Heart left ventricle (tissue), 16 donors: ENCODE data around the gene DOK7. TPM values are rescaled to one million over a fixed set of nuclear protein-coding genes. Genes with fewer than 3 reads are reported as not detected.

Experiments
- ATAC-seq, 4 donors: fragments of 200-7000 bp; cut with Tn5 transposase; one replicate each; pipeline ENCODE4 v1.9.1; 2020 to 2022; ENCODE audit warnings: moderate library complexity in 4 of 4, mild to moderate bottlenecking in 3 of 4, moderate number of reproducible peaks in 1 of 4
- DNase-seq, 5 donors: peaks; one replicate each; pipeline ENCODE4 v3.0.0-alpha.2; 2020
- H3K27ac ChIP-seq, 12 donors: fragments of 200-600 bp; sonication (generic) in 4 of 12; one replicate each; pipeline versions ENCODE4 v1.5.0 to v1.8.0; 2016 to 2022; ENCODE audit warnings: mild to moderate bottlenecking in 2 of 12
- H3K27me3 ChIP-seq, 9 donors: fragments of 200-600 bp; sonication (generic) in 2 of 9; one replicate each; pipeline versions ENCODE4 v1.5.1 to v1.8.0; 2016 to 2022; ENCODE audit warnings: mild to moderate bottlenecking in 3 of 9
- H3K36me3 ChIP-seq, 9 donors: fragments of 200-600 bp; sonication (generic) in 2 of 9; one replicate each; pipeline versions ENCODE4 v1.5.0 to v1.8.0; 2018 to 2022; ENCODE audit warnings: mild to moderate bottlenecking in 2 of 9
- H3K4me1 ChIP-seq, 12 donors: fragments of 200-600 bp; sonication (generic) in 4 of 12; one replicate each; pipeline versions ENCODE4 v1.5.0 to v1.8.0; 2016 to 2022; ENCODE audit warnings: mild to moderate bottlenecking in 3 of 12
- H3K4me3 ChIP-seq, 12 donors: fragments of 200-600 bp; sonication (generic) in 4 of 12; one replicate each; pipeline versions ENCODE4 v1.5.0 to v1.8.0; 2017 to 2022; ENCODE audit warnings: mild to moderate bottlenecking in 9 of 12, moderate library complexity in 4 of 12
- H3K9me3 ChIP-seq, 12 donors: fragments of 200-600 bp; sonication (generic) in 4 of 12; one replicate each; pipeline versions ENCODE4 v1.5.0 to v1.8.0; 2016 to 2022; ENCODE audit warnings: mild to moderate bottlenecking in 1 of 12
- CTCF ChIP-seq, 12 donors: fragments of 200-600 bp; sonication (generic) in 4 of 12; IDR thresholded peaks; one replicate each; pipeline versions ENCODE4 v1.5.0 to v1.8.0; 2018 to 2022; ENCODE audit warnings: antibody characterized with exemption in 12 of 12, mild to moderate bottlenecking in 5 of 12
- POLR2A ChIP-seq, 2 donors: fragments of 450-650 bp; IDR thresholded peaks; one replicate each; pipeline ENCODE4 v1.6.1; 2017; ENCODE audit warnings: antibody characterized with exemption in 2 of 2, mild to moderate bottlenecking in 2 of 2, moderate library complexity in 2 of 2
- WGBS, 4 donors: extraction: QIAGEN DNeasy Blood & Tissue Kit in 2 of 4; methylation state at CpG; one replicate each; pipeline versions ENCODE4 v1.1.5 to v1.1.7; 2013 to 2018; 5-methylcytosine and 5-hydroxymethylcytosine counted together
- intact Hi-C, 10 donors: fragments of 100-400 bp; cut with DNase I; formaldehyde crosslinking; loops; one replicate each; pipeline versions ENCODE4 v1.11.1 to v1.14.2; 2022
- polyA plus RNA-seq, 2 donors: library from polyadenylated mRNA; stranded (reverse); fragments of 200-250 nt; gene quantifications; one replicate each; pipeline ENCODE4 v1.2.3, GENCODE V29; 2013
- total RNA-seq, 9 donors: library from RNA; depleted of rRNA in 2 of 9; stranded (reverse); fragments of >200 nt in 2 of 9; fragmentation: NEBNext Ultra II Directional in 3 of 9; extraction: Animal tissue kit (Norgen Biotek cat#: 25700) in 3 of 9; gene quantifications; one replicate each; pipeline versions ENCODE4 v1.1.0 to v1.2.4, GENCODE V29; 2016 to 2023
- donor health status: ischemic (EF 13 %, LVEDD 7.1; RV severe dilation, severe dysfunction).
- donor health status: healthy with polysubstance abuse.
- donor health status: DM: no; HTN: yes; CAD: no.
- donor health status: DM: no; HTN: no; CAD: no.
- donor health status: ischemic (EF 25% LVEDD 6.9; RV normal size, moderate dysfunction).
- donor health status: ischemic (EF 25% LVEDD 5.7; RV mildly dilated, moderate dysfunction).
- donor health status: healthy.
- donor health status: DM: yes; HTN: yes; CAD: no.
- donor health status: ischemic (EF 35%, LVEDD 5.7; RV mildly dilated, moderate dysfunction).
- donor health status: nonischemic (EF 11% LVEDD 7.7; RV severe dilation, severe dysfunction).
- donor health status: DM: yes; HTN: yes; CAD: no.
- donor health status: PGD.
- donor health status: ischemic (EF 29% LVEDD 5.4; RV normal size, mild dysfunction).
- donor health status: nonischemic (EF 23%, LVEDD 6.1; RV moderate dilation, normal function).

The DOK7 gene
- total and polyA plus RNA-seq, 11 donors: 27.7 to 89.5 (median 40.0) TPM

- intact Hi-C loops: no loop called here
- Histone ChIP-seq H3K27me3 (no peaks in the 10 kb centered on the region), H3K4me3 (peak overlapping the region; percentile 66 to 97 (median 86)), H3K4me1 (peaks cover 0 to 43% (median 23%) of the 10 kb centered on the region in 12 donors), H3K27ac (peak overlapping the region in 9 of 12 donors; percentile 64 to 84 (median 78)), H3K36me3 (peaks cover 0 to 18% (median 12%) of the 10 kb centered on the region in 9 donors), H3K9me3 (no peaks in the 10 kb centered on the region)
- 11 to 17% (median 14%) methylated on average over 16 to 17 of the region's 17 CpGs for WGBS, 4 donors
- DNase-seq: peak in 1 of 5 donors; percentile 21
- no peak for ATAC-seq
- TF ChIP-seq POLR2A (IDR thresholded peaks at IDR 0.05): no peak
- TF ChIP-seq CTCF (IDR thresholded peaks at IDR 0.05): no peak
Measured at GRCh38 chr4:3531318-3531878, 68.3 kb downstream of the DOK7 start.

GRCh38 chr4:3531879-3532750, 69.0 kb downstream of the DOK7 start, which contains the start of gene LRPAP1:
Gene LRPAP1, minus strand, starts transcription at chr4:3532422. Its CDS starts 10 bp downstream, at chr4:3532412.
- ATAC-seq (peak; percentile 89 to 94 (median 93)), DNase-seq (peak; percentile 92 to 97 (median 94))
- WGBS, 4 donors: 0 to 2% (median 0%) methylated on average over 20 to 84 of the region's 84 CpGs
- H3K9me3 ChIP-seq: no peaks in the 10 kb centered on the region
- TF ChIP-seq POLR2A (IDR thresholded peaks at IDR 0.05) (peak; percentile 78 to 97), CTCF (IDR thresholded peaks at IDR 0.05) (peak in 2 of 12 donors; percentile 6 to 11)
- intact Hi-C loops: loop anchor here in 1 of 10 donors (1.0 kb wide), 1 partner anchor 48 kb away; no protein-coding TSS in a partner anchor
- H3K4me3 ChIP-seq: peak within 1 kb of the TSS; percentile 66 to 97 (median 86)
- H3K36me3 ChIP-seq: peaks cover 0 to 18% (median 11%) of the 10 kb centered on the region in 9 donors
- H3K27ac ChIP-seq: peak within 1 kb of the TSS in 11 of 12 donors; percentile 51 to 84 (median 77)
- peaks cover 0 to 40% (median 23%) of the 10 kb centered on the region in 12 donors for H3K4me1 ChIP-seq
- no peaks in the 10 kb centered on the region for H3K27me3 ChIP-seq

GRCh38 chr4:3532751-3533422, 69.8 kb downstream of the DOK7 start:
- DNase-seq (peak in 1 of 5 donors; percentile 27), ATAC-seq (peak; percentile 32 to 66 (median 62))
- TF ChIP-seq CTCF (IDR thresholded peaks at IDR 0.05) (no peak), POLR2A (IDR thresholded peaks at IDR 0.05) (no peak)
- H3K4me3 ChIP-seq: peak overlapping the region; percentile 66 to 97 (median 86)
- intact Hi-C loops: loop anchor here in 1 of 10 donors (1.0 kb wide), 1 partner anchor 49 kb away; no protein-coding TSS in a partner anchor
- H3K27me3 ChIP-seq: no peaks in the 10 kb centered on the region
- 10 to 13% (median 11%) methylated on average over 28 to 42 of the region's 42 CpGs for WGBS, 4 donors
- H3K27ac ChIP-seq: peak overlapping the region in 7 of 12 donors; percentile 4 to 84 (median 64)
- H3K36me3 ChIP-seq: peaks cover 0 to 17% (median 9%) of the 10 kb centered on the region in 9 donors
- no peaks in the 10 kb centered on the region for H3K9me3 ChIP-seq
- H3K4me1 ChIP-seq: peaks cover 0 to 39% (median 23%) of the 10 kb centered on the region in 12 donors
